Measurements from ENCODE around the gene MAGI2. TPM values are rescaled to one million over a fixed set of nuclear protein-coding genes. Genes with fewer than 3 reads are reported as not detected.

MAGI2 gene
- total and polyA plus RNA-seq, 2 experiments from 2014 or later: 3.5 to 4.1 TPM

DNA sequence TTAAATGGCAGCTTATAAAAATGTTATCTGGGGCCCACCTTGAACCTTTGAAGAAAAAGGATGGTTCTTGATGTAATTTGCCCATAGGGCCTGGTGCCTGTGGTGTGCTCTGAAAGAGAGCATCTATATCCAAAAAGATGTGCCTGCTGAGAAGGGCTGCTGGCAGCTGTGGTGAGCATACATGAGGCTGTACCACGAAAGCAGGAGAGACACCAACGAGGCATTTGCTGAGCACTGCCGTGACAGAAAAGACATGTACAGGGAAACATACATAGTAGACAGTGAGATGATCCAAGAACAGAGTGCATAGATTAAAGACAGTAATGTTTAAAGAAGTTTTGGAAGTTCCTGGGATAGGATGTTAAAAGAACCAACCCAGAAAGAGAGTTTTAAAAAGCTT lies 990.4 kb downstream of the MAGI2 start:
- Histone ChIP-seq H3K4me2 (ENCODE audit: unreplicated experiment) (no peak overlapping the region), H3K9me3 (ENCODE audit: low read depth) (no peaks in the 10 kb centered on the region), H3K36me3 (ENCODE audit: low read depth) (no peaks in the 10 kb centered on the region), H3F3A (ENCODE audit: insufficient read depth) (no peaks in the 10 kb centered on the region), H3K9me2 (ENCODE audit: insufficient read depth) (no peaks in the 10 kb centered on the region), H3K27ac (no peak overlapping the region), H3K4me1 (ENCODE audit: insufficient read depth) (no peaks in the 10 kb centered on the region), H2AFZ (no peak overlapping the region), H4K20me1 (ENCODE audit: insufficient read depth) (no peaks in the 10 kb centered on the region), H3K27me3 (replicated peaks; ENCODE audit: insufficient read depth) (no peaks in the 10 kb centered on the region), H3K4me3 (no peak overlapping the region), H3K79me2 (ENCODE audit: insufficient read depth) (no peaks in the 10 kb centered on the region), H3K9ac (no peak overlapping the region)
- in situ Hi-C loops (cut with MboI): no loop called here
- TF ChIP-seq EZH2 (IDR thresholded peaks at IDR 0.05; ENCODE audit: insufficient read depth, poor library complexity, severe bottlenecking): no peak
- no peak for TF ChIP-seq EZH2phosphoT487 (IDR thresholded peaks at IDR 0.05; ENCODE audit: insufficient read depth, low read depth)
- DNase-seq: no peak
- 78 to 83% methylated on average over 3 of the region's 3 CpGs for WGBS, 2 experiments (ENCODE audit: low coverage in 1 of 2, low lambda C conversion rate in 2 of 2, missing lambda C conversion rate in 2 of 2)

DNA sequence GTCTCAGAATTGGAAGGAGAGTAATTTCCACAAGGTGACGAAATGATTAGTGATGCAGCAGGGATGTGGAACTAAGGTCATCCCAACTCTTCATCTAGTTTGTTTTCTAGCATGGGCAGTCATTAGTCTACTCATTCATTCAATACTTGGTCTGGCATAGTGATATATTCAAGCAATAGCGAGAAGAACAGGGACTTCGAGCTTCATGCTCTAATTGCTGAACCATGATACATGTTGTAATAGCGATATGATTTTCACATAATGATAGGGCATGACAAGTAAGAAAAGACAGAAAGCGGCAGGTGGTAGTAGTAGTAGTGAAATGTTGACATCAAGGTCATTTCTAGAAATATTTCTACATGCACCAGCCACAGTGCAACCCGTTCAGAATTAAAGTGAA lies 1002.8 kb downstream of the MAGI2 start:
- in situ Hi-C loops (cut with MboI): no loop called here
- DNase-seq: no peak
- H3K9ac ChIP-seq: no peak overlapping the region

DNA sequence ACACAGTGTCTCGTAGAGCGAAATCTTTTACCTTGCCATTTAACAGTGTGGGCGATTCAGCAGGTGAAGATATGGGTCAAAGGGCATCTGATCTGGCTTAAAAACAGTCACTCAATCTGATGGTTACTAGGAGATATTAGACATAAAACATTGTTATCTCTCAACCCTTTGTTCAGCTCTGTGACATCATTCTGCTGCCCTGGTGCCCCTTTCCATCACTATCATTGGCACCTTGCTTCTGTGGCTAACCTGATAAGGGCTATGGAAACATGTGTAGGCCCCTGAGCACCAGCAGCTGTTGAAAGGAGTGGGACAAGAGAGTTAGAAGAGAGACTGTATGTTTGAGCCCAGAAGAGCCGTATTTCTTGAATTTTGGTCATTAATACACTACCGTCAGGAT lies 1004.6 kb downstream of the MAGI2 start:
- H3K27ac ChIP-seq: no peak overlapping the region
- H3K27me3 ChIP-seq (replicated peaks; ENCODE audit: insufficient read depth): no peaks in the 10 kb centered on the region
- DNase-seq: no peak
- no peaks in the 10 kb centered on the region for H3K4me1 ChIP-seq (ENCODE audit: insufficient read depth)
- no peak overlapping the region for H2AFZ ChIP-seq
- H4K20me1 ChIP-seq (ENCODE audit: insufficient read depth): no peaks in the 10 kb centered on the region
- H3F3A ChIP-seq (ENCODE audit: insufficient read depth): no peaks in the 10 kb centered on the region
- TF ChIP-seq EZH2phosphoT487 (IDR thresholded peaks at IDR 0.05; ENCODE audit: insufficient read depth, low read depth): no peak
- no peaks in the 10 kb centered on the region for H3K36me3 ChIP-seq (ENCODE audit: low read depth)
- H3K79me2 ChIP-seq (ENCODE audit: insufficient read depth): no peaks in the 10 kb centered on the region
- no peak overlapping the region for H3K4me2 ChIP-seq (ENCODE audit: unreplicated experiment)
- 81 to 84% methylated on average over 5 of the region's 5 CpGs for WGBS, 2 experiments (ENCODE audit: low coverage in 1 of 2, low lambda C conversion rate in 2 of 2, missing lambda C conversion rate in 2 of 2)
- no peak overlapping the region for H3K9ac ChIP-seq
- in situ Hi-C loops (cut with MboI): no loop called here
- H3K9me2 ChIP-seq (ENCODE audit: insufficient read depth): no peaks in the 10 kb centered on the region
- no peaks in the 10 kb centered on the region for H3K9me3 ChIP-seq (ENCODE audit: low read depth)
- H3K4me3 ChIP-seq: no peak overlapping the region

More for the DNA sequence above, 1002.8 kb downstream of the MAGI2 start:
- Histone ChIP-seq H3K9me2 (ENCODE audit: insufficient read depth) (no peaks in the 10 kb centered on the region), H2AFZ (no peak overlapping the region), H3K4me1 (ENCODE audit: insufficient read depth) (no peaks in the 10 kb centered on the region), H3K4me3 (no peak overlapping the region), H3K79me2 (ENCODE audit: insufficient read depth) (no peaks in the 10 kb centered on the region), H3F3A (ENCODE audit: insufficient read depth) (no peaks in the 10 kb centered on the region), H3K27me3 (replicated peaks; ENCODE audit: insufficient read depth) (no peaks in the 10 kb centered on the region), H3K9me3 (ENCODE audit: low read depth) (no peaks in the 10 kb centered on the region), H4K20me1 (ENCODE audit: insufficient read depth) (no peaks in the 10 kb centered on the region), H3K4me2 (ENCODE audit: unreplicated experiment) (no peak overlapping the region), H3K36me3 (ENCODE audit: low read depth) (no peaks in the 10 kb centered on the region), H3K27ac (no peak overlapping the region)
- TF ChIP-seq EZH2phosphoT487 (IDR thresholded peaks at IDR 0.05; ENCODE audit: insufficient read depth, low read depth): no peak
- TF ChIP-seq EZH2 (IDR thresholded peaks at IDR 0.05; ENCODE audit: insufficient read depth, poor library complexity, severe bottlenecking): no peak
- 79 to 80% methylated on average over 6 of the region's 6 CpGs for WGBS, 2 experiments (ENCODE audit: low coverage in 1 of 2, low lambda C conversion rate in 2 of 2, missing lambda C conversion rate in 2 of 2)

DNA sequence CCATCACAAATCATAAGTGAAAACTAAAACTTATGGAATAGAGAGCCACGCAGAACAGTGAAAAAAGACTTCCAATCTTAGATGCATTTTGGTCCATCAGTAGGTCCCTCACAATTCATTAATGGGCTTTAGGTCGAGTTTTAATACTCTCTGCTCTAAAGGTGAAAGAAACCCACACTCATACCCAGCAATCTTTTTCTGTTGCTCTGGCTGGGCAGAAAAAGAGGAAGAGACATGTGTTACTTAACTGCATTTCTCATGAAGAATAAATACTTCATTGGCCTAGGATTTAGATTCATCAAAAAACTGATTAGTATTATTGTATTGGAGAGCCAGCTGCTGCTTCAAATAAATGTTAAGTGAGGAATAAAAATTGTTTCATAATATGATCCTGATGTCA lies 1009.2 kb downstream of the MAGI2 start:
- in situ Hi-C loops (cut with MboI): no loop called here
- Histone ChIP-seq H3K79me2 (ENCODE audit: insufficient read depth) (no peaks in the 10 kb centered on the region), H3K27ac (no peak overlapping the region)

DNA sequence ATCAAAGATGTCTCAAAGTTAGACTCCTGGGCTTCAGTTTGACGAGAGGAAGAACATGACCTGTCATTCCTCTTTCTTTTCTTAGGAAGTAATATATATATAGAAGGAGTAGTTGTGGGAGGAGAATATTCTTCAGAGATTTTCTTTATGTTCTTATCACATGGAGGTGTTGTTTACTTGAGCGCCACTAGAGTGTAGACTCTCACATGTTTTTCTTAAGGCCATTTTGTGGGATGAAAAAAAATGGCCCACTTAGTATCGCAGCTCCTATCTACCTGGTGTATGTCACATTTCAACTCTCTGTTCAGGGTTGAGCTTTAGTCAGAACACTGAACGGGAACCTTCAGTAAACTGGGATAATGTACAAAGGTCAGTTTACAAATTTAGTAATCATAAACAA lies 1009.7 kb downstream of the MAGI2 start:
- TF ChIP-seq EZH2 (IDR thresholded peaks at IDR 0.05; ENCODE audit: insufficient read depth, poor library complexity, severe bottlenecking): no peak
- no peak for TF ChIP-seq EZH2phosphoT487 (IDR thresholded peaks at IDR 0.05; ENCODE audit: insufficient read depth, low read depth)
- no peaks in the 10 kb centered on the region for H3F3A ChIP-seq (ENCODE audit: insufficient read depth)
- no peak overlapping the region for H3K4me2 ChIP-seq (ENCODE audit: unreplicated experiment)
- H3K9ac ChIP-seq: no peak overlapping the region
- in situ Hi-C loops (cut with MboI): no loop called here
- 71 to 78% methylated on average over 4 of the region's 4 CpGs for WGBS, 2 experiments (ENCODE audit: low coverage in 1 of 2, low lambda C conversion rate in 2 of 2, missing lambda C conversion rate in 2 of 2)
- H3K9me2 ChIP-seq (ENCODE audit: insufficient read depth): no peaks in the 10 kb centered on the region
- no peaks in the 10 kb centered on the region for H3K4me1 ChIP-seq (ENCODE audit: insufficient read depth)
- H2AFZ ChIP-seq: no peak overlapping the region; the same call in 1 of the 2 replicates
- H3K27ac ChIP-seq: no peak overlapping the region
- H4K20me1 ChIP-seq (ENCODE audit: insufficient read depth): no peaks in the 10 kb centered on the region
- no peaks in the 10 kb centered on the region for H3K9me3 ChIP-seq (ENCODE audit: low read depth)
- H3K27me3 ChIP-seq (replicated peaks; ENCODE audit: insufficient read depth): no peaks in the 10 kb centered on the region
- H3K36me3 ChIP-seq (ENCODE audit: low read depth): no peaks in the 10 kb centered on the region
- H3K79me2 ChIP-seq (ENCODE audit: insufficient read depth): no peaks in the 10 kb centered on the region
- no peak overlapping the region for H3K4me3 ChIP-seq
- DNase-seq: no peak

More for the DNA sequence above, 1009.2 kb downstream of the MAGI2 start:
- Histone ChIP-seq H3K4me3 (no peak overlapping the region), H2AFZ (no peak overlapping the region; the same call in 1 of the 2 replicates), H3K36me3 (ENCODE audit: low read depth) (no peaks in the 10 kb centered on the region), H3K9ac (no peak overlapping the region), H3K27me3 (replicated peaks; ENCODE audit: insufficient read depth) (no peaks in the 10 kb centered on the region), H4K20me1 (ENCODE audit: insufficient read depth) (no peaks in the 10 kb centered on the region), H3K9me3 (ENCODE audit: low read depth) (no peaks in the 10 kb centered on the region), H3K4me1 (ENCODE audit: insufficient read depth) (no peaks in the 10 kb centered on the region), H3K9me2 (ENCODE audit: insufficient read depth) (no peaks in the 10 kb centered on the region), H3K4me2 (ENCODE audit: unreplicated experiment) (no peak overlapping the region), H3F3A (ENCODE audit: insufficient read depth) (no peaks in the 10 kb centered on the region)
- TF ChIP-seq EZH2phosphoT487 (IDR thresholded peaks at IDR 0.05; ENCODE audit: insufficient read depth, low read depth) (no peak), EZH2 (IDR thresholded peaks at IDR 0.05; ENCODE audit: insufficient read depth, poor library complexity, severe bottlenecking) (no peak)
- 91% methylated on average over 2 of the region's 2 CpGs for WGBS, 2 experiments (ENCODE audit: low coverage in 1 of 2, low lambda C conversion rate in 2 of 2, missing lambda C conversion rate in 2 of 2)
- no peak for DNase-seq
